NT2/D1 (cell line): ENCODE data around the gene PRODH2.

ENCODE experiments used
- SUZ12 ChIP-seq: IDR thresholded peaks from 2 replicates; pipeline ENCODE4 v1.6.1; 2011; ENCODE audit not compliant: insufficient read length, insufficient read depth; ENCODE audit errors: extremely low read depth
- YY1 ChIP-seq: IDR thresholded peaks from 2 replicates; pipeline ENCODE4 v1.6.1; 2011; ENCODE audit not compliant: insufficient read length, insufficient read depth

DNA sequence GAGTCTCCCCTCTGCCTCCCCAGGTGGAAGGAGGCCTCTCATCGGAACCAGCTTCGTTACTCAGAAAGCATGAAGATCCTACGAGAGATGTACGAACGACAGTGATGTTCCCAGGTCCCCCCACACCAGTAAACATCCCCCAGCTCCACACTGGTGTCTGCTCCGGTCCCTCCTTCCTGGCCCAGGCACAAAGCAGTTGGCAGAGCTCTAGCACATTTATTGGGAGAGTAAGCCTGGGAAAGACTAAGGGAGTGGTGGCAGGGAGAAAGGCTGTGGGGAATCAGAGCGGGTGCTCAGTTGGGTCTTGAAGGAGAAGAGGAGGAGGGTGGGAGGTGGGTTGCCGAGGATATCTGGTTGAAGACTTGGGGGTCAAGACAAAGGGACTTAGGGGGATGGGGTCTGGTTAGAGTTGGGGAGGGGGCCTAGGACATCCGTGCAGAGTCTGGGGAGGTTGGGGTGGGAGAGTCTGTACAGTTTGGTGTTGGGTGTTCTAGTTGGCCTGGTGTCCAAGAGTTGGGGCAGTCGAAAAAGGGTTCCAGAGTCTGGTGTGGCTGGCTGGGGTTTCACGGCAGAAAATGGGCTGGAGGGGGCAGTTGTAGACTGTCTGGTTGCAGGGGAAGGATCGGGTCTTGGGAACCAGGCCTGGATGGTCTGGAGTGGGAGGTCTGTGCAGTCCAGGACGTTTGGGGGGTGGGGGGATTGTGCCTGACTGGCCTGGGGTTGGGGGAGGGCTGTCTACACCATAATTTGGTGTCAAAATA is 58.1 kb downstream of the PRODH2 start:
- no peak for TF ChIP-seq YY1
- no peak for TF ChIP-seq SUZ12
